Stromal cell of bone marrow (primary cell): Measurements from ENCODE around the gene CHCHD1.
A peak's percentile ranks its signal among the peaks of the same experiment; 100 is the strongest.
"Not testable (repeated sequence)": the region's sequence is repeated elsewhere in the genome, so short reads cannot be mapped to it uniquely, and the experiment has no call there.

Source experiments
- DNase-seq: peaks from one replicate; pipeline ENCODE4 v3.0.0-alpha.2; 2012; ENCODE audit warnings: low read depth

Gene CHCHD1

DNA sequence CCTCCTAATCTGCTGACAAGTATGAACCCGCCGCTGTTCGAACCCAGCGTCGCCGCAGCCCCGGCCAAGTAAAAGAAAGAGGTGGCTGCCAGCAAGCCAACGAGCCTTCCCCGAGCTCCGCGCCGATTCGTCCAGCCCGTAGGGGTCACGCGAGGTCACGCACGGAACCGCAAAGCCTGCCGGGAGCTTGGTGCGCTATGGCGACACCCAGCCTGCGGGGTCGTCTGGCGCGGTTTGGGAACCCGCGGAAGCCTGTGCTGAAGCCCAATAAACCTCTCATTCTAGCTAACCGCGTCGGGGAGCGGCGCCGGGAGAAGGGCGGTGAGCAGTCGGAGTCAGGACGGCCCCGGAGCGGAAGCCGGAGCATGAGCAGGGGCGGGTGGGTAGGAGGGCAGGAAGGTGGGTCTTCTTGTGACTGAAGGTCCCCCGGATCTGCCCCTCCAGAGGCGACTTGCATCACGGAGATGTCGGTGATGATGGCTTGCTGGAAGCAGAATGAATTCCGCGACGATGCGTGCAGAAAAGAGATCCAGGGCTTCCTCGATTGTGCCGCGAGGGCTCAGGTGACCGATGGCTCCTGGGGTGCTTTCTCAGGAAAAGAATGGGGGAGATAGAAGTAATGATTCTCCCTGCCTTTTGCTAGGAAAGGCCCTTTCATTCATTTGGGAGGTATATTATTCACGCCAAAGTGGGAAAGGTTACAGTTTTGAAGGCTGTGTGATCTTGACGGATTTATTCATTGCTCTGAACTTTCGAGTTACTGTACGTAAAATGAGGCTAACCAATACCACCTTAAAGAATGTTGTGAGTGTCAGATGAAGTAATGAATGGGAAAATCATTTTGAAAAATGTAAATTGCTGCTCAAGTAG is at the start of gene CHCHD1:
CHCHD1 (plus strand) TSS at position 170 of the 870 bp plus-strand sequence; CDS start at position 198, 28 bp downstream.
- peak; percentile 75 for DNase-seq

- no peak for DNase-seq
Observed at GRCh38 chr10:73732426-73732825, 49.4 kb upstream of the CHCHD1 start.

DNA sequence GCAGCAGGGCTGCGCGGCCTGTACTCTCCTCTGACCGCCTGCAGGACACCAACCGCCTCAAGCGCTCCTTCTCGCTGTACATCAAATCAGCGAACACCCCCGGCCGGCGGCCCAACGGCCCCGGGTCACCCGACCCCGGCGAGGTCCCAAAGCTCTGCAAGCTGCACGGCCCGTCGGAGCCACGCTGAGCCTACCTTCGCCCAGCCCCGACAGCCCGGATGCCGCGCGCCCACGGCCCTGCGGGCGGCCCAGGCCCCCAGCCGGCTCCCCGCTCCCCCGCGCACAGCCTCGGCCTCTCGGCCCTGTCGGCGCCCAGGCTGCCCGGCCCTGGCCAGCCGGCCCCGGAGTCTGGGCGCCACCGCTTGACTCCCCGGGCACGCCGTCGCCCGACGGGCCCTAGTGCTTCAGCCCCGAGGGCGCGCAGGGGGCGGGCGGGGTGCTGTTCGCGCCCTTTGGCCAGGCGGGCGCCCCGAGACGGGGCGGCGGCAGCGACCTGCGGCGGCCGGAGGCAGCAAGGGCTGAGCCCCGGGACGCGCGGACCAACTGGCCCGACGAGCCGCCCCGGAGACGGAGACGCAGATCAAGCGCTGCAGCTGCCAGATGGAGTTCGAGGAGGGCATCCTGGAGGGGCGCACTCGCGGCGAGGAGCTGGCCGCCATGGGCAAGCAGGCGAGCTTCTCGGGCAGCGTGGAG is 48.8 kb upstream of the CHCHD1 start:
- DNase-seq = no peak

- DNase-seq = no peak
Observed at GRCh38 chr10:73734028-73734720, 47.7 kb upstream of the CHCHD1 start.

- no peak for DNase-seq
Observed at GRCh38 chr10:73734796-73735305, 47.0 kb upstream of the CHCHD1 start.

DNA sequence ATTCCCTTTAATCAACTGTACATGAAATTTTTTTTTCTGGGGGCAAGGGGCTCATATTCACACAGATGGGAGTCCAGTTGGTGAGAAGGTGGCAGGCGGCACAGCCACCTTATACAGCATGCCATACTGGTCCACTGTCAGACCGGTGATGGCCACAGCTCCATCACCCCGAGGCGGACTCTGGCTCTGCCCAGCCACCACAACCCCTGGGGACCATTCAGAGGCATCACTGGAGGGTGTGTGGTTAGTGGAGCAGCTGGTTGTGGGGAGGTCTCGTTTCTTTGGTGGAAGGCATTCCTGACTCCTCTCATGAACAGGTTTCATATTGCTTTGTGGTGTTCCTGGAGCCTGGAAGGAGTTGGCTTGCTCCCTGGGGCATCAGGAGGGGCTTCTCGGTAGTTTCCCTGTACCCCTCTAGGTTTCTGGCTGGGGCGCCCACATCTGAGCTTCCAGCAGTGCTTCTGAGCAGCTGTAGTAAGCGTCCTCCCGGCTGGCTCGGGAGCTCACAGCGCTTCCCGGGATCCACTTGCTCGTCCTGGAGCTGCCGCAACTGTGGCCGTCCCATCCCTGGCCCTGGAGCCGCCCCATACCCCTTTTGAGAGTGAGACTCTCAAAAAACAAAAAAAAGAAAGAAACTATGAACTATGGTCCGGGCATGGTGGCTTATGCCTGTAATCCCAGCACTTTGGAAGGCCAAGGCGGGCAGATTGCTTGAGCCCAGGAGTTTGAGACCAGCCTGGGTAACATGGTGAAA is 41.2 kb upstream of the CHCHD1 start:
- not testable (repeated sequence) for DNase-seq

DNA sequence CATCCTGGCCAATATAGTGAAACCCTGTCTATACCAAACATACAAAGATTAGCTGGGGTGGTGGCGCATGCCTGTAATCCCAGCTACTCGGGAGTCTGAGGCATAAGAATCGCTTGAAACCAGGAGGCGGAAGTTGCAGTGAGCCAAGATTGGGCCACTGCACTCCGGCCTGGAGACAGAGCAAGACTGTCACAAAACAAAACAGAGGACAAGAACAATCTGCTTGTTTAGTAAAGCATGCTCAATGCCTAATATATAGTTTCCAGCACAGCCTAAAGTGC is 39.5 kb upstream of the CHCHD1 start:
- DNase-seq = no peak

GRCh38 chr10:73743327-73743904 is 38.4 kb upstream of the CHCHD1 start:
- DNase-seq = no peak

GRCh38 chr10:73743905-73744663 is 37.8 kb upstream of the CHCHD1 start, which contains the start of gene SEC24C:
SEC24C (plus strand) TSS chr10:73744372; CDS start chr10:73746833, 2,461 bp downstream.
- DNase-seq = peak; percentile 93

DNA sequence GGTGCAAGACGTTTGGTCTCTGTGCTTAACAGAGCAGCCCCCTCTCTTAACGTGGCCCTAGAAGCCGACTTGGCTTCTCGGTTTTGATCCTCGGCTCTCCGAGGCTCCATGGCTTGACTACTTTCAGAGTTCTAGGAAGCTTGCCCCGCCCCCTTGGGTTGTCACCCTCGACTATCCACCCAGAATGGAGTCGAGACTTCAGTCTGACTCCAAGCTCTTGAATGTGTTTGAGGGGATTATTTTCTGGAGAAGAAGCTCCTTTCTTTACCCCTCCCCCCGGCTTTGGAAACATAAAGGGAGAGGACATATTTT is 37.2 kb upstream of the CHCHD1 start:
- DNase-seq = peak; percentile 38

- no peak for DNase-seq
Observed at GRCh38 chr10:73746721-73747120, 35.1 kb upstream of the CHCHD1 start.

GRCh38 chr10:73750819-73751218 is 31.0 kb upstream of the CHCHD1 start:
- no peak for DNase-seq

- DNase-seq = no peak
Observed at GRCh38 chr10:73756183-73756582, 25.7 kb upstream of the CHCHD1 start.

DNA sequence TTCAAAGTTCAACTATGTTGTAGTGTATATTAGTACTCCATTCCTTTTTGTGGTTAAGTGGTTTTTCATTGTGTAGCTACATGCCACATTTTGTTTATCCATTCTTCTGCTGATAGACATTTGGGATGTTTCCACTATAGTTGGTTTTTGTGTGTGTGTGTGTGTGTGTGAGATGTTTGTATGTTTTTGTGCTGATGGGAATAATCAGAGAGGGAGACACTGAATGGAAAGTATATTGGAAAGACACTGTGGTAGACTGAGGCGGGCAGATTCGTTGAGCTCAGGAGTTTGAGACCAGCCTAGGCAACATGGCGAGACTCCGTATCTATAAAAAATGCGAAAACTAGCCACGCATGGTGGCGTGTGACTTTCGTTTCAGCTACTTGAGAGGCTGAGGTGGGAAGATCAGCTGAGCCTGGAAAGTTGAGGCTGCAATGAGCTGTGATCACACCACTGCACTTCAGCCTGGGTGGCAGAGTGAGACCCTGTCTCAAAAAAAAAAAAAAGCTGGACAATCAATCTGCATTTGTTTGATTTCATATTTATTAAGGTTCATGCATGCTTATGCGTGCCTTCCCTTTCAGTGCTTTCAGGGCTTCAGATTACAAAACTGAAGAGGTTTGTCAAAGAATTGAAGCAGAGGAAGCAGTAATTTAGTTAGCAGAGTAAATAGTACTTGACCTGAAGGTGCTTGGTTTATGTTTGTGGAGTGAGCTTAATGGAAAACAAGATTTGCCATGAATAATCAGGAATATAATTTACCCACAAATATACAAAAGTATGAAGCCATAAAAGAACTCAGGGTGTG is 22.9 kb upstream of the CHCHD1 start:
- DNase-seq = no peak

GRCh38 chr10:73759512-73760115 is 22.2 kb upstream of the CHCHD1 start:
- no peak for DNase-seq

DNA sequence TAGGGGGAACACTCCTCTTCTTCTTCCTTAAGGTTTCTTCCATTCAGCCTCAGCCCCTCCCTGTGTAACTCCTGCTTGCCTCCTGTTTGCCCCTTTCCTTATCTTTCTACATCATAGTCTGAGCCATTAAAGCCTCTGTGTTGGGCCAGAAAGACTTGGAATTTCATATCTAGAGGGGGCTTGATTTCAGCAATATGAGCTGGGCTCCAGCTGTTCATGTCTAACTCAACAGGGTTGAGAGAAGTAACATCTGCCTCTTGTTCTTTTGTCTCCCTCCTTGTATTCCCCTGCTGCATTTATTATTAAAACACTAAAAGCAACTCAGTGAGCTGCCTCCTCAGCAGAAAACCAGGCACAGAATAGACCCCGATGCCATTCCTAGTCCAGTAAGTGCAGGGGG is 20.1 kb upstream of the CHCHD1 start:
- no peak for DNase-seq

DNA sequence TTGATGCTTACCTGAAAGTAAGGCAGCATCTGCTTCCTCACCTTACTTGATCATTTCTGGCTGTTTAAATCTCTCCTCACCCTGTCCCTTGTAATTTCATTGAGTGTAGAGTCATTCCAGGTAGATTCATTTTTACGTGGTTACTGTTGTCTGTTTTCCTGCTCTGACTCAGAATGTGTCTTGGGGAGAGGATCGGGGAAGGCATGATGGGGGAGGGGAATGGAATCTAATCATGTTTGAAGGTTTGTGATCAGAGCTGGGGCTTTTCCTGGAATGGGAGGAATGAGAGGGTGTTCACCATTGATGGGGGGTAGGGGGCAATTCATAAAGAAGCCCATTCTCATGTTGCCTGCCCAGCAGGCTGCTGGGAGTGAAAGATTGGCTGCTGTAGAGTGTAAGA is 18.9 kb upstream of the CHCHD1 start:
- no peak for DNase-seq

DNA sequence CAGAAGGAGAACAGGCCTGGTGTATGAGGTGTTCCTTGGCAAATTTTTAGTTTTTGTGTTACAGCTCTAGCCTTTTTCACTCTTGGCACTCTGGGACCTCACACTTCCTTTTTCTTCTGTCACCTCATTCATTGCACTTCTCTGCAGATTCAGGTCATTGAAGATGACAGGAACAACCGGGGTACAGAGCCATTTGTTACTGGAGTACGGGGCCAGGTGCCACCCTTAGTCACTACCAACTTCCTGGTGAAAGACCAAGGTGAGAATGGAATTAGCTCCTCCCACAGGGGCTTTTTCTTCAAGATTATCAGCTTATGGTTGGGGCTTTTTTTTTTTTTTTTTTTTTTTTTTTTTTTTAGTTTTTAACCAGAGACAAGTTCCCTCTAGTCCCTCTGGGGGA is 18.5 kb upstream of the CHCHD1 start:
- no peak for DNase-seq

DNA sequence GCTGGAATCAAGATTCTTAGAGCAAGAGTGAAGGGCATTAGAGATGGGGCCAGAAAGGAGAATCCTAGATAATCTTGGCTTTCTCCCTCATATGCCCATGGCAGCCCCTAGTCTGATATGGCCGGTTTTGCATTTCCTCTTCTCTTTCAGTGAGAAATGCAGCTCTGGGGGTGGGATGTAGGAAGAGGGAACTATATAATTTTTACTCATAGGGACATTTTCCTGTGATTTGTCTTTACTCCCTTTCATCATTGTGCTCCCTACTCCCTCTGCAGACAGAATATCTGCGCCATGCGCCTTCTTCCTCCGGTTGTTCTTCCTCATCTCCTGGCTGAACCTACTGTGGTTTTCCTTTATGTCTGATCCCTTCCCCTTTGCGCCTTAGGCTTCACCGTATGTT is 16.8 kb upstream of the CHCHD1 start:
- DNase-seq = no peak

DNA sequence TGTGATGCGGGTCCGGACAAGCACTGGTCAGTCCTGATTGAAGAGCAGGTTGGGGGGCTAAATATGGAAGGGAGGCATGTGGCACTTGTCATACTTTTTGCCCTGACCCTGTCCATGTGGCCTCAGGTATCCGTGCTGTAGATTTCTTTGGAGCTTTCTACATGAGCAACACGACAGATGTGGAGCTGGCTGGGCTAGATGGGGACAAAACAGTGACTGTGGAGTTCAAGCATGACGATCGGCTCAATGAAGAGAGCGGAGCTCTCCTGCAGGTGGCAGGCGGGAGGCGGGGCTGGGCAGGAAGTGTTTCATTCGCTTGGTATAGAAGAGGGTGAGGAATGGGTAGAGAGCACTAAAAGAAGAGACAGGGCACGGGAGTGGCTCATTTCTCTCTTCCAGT is 13.0 kb upstream of the CHCHD1 start:
- DNase-seq = no peak
